Renal cortical epithelial cell (primary cell): Measurements from ENCODE around the gene PDGFB. TPM values are rescaled to one million over a fixed set of nuclear protein-coding genes. Genes with fewer than 3 reads are reported as not detected.

Source experiments
- DNase-seq: peaks from one replicate; pipeline ENCODE4 v3.0.0-alpha.2; 2011; ENCODE audit warnings: low read depth
- total RNA-seq: library from RNA; depleted of rRNA; stranded (reverse); fragments of >200 nt; gene quantifications from 2 replicates; pipeline ENCODE4 v1.2.3, GENCODE V29; 2014

PDGFB gene
- total RNA-seq, 1 donor from 2014 or later, result 63.6 TPM

DNA sequence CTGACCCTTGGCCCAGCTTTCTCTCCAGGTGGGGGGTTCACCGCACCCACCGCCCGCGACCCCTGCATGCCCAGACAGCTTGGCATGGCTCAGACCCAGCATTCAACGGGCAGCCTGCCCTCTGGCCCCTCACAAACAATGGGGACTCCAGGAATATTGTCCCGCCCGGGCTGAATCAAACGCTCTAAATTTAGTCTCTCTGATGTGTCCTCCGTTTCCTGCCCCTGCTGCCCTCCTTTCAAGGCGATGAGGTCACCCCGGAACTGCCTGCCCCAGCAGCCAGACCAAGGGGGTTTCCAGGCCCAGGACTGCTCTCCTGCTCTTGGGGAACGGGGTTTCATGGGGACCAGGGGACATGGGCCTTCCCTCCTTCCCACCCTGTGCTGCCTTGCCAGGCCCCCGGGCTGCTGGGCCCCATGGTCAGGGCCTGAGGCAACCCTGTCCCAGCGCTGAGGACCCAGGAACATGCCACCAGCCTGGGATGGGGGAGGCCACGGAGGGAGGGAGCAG, 10.1 kb upstream of the PDGFB start:
- DNase-seq, result peak; percentile 54

DNA sequence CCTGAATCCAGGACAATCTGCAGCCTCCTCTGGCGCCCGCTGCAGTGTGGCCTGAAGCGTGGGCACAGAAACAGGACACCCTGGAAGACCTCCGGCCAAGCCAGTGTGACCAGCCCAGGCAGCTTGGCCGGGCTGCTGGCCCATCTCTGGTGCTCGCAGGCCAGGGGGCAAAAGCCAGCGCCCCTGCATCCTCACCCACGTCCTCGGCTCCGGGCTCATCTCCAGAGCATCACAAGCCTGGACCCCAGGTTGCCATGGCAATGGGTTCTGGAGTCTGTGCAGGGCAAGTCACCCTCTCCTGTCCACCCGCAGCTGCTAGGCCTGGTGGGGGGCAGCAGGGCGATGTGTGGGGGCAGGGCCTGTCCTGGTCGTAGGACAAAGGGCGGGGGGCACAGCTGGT, 9.3 kb upstream of the PDGFB start:
- DNase-seq, result no peak

DNA sequence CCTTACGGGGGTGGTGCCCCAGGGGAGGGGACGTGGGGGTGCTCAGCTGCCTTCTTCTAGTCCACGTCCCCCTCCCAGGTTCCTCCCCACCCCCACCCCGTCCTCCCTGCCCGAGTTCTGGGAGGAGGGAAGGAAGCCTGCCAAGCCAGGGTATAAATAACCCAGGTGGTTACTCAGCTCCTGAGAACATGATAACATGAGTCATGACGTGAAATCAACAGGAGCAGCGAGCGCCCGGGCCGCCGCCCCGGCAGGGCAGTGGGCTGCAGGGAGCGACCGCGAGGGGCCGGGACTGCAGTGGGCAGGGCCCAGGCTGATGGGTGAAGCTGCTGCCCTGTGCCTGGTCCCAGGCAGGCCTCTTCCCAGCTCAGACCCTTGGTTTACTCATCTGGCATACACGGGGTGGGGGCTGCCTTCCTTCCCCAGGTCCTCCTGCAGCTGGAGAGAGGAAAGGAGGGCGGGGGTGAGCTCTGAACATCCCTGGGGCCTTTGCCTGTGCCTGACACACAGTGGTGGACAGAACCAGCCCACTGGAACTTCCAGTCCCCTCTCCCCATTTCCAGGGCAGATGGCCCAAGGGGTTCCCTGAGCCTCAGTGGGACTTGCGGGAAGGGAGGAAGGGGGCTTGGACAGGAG, 8.8 kb upstream of the PDGFB start:
- DNase-seq, result peak; percentile 93

DNA sequence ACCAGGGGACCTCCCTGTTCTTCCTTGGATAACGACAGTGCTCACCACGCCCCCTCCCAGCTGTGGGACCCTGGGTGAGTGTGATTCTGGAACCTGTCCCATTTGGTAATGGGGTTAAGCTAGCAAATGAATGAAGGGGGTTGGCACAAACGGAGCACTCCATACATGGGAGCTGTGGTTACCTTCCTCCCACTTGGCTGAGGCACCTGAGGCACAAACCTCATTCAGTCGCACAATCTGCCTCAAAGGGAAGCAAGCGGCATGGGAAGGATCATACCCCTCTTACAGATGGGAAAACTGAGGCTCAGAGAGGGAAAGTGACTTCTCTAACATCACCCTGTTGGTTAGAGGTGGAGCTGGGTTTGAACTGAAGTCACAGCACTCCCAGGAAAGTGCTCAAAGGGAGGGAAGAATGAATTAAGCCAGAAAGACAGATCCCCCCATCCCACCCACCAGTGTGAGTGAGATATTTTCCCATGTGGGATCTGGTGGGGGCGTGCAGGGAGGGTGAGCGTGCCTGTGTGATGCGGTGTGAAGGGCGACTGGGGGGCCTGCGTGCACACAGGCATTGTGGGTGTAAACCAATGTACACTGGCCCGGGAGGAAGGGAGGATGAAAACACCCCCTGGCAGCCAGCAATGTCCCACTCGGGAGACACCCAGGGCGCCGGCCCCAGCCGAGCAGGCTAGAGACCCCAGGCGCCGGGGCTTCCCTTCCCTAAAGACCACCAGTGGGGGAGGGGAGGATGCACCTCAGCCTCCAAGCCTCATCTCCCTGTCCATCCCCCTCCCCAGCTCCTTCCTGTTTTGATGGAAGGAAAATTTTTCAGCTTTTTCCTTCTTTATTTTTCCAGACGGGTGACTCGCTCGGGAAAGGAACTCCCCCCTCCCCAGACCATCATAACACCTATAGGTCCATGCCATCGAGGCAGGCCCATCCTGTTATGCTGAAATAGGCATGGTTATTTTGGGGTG, 8.0 kb upstream of the PDGFB start:
- DNase-seq, result peak; percentile 45

DNA sequence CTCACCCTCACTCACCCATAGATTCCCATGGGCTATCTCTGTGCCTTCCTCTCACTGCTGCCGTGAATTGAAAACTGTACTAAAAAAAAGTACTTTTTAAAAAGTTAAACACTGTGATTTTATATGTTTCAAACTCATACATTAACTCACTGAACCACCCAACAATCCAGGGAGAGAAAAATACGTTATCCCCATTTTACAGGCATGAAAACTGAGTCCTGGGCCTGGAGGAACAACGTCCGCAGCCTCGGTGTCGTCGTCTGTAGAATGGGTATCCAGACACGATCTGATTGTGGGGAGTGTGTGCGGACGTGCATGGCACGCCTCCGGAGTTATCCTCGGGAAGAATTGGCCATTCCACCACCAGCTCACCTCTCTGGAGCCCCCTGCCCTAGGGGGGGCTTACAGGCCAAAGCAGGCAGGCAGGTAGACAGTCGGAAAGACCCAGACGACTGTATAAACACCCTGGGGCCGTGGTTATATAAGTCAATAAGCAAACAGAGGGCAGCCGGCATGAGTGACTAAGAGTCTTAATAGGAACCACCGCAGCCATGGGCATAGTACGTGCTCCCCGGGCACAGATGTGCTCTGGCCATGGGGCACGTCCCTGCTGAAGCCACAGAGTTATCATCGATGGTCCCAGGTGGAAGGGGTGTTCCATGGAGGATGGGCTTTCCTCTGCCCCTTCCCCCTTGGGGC, 7.1 kb upstream of the PDGFB start:
- peak; percentile 69 for DNase-seq

DNA sequence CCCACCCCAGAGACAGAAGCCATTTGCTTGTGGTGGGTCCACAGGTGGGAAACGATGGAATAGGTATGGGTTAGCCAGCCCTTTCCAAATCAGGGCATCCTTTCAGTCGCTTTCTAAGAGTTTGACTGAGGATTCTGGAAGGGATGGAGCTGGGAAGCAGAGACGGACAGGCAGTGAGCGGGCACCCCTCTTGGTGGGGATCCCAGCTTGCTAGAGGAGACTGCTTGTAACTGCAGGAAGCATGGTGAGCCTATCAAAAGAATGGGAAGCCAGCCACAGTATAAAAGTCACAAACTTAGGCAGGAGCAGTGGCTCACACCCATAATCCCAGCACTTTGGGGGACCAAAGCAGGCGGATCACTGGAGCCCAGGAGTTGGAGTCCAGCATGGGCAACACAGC, 6.1 kb upstream of the PDGFB start:
- DNase-seq, result no peak

DNA sequence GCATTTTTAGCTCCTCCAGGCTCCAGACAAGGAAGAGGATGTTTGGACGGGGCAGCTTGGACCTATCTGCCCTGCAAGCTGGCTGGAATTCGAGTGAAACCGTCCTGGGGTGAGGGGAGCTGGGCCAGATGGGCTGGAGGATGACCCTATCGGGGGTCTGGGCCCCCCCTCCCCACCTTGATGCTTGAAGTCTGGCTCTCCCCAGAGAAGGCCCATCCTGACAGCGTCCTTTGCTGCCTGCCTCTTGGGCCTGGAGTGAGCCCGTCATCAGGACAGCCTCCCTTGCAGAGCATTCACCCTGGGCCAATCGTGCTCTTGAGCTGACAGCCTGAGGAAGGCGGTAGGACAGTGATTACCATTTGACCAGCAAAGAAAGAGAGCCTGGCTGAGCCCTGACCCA, 5.3 kb upstream of the PDGFB start:
- no peak for DNase-seq

DNA sequence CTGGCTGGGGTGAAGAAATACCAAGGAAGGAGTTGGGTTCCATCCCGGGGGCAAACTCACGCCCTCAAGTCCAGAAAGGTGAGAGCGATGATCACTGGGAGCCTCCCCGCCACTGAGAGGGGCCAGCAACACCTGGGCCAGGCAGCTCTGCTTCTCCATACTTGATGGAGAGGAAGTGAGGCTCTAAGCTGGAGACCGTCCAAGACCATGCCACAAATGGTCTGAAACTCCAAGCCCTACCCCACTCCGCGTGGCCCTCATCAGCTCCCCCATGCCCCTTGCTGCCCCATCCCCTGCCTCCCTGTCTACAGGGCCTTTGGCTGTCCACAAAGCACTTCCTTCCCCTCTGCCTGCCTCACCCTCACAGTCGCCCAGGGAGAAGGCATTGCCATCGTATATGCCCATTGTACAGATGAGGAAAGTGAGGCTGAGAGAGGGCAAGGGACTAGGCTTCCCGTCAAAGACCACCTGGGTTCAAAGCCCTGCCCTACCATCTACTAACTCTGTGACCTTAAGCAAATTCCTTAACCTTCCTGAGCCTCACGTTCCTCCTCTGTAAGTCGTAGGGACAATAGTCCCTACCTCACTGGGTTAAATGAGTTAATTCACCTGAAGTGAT, 4.4 kb upstream of the PDGFB start:
- DNase-seq, result no peak

DNA sequence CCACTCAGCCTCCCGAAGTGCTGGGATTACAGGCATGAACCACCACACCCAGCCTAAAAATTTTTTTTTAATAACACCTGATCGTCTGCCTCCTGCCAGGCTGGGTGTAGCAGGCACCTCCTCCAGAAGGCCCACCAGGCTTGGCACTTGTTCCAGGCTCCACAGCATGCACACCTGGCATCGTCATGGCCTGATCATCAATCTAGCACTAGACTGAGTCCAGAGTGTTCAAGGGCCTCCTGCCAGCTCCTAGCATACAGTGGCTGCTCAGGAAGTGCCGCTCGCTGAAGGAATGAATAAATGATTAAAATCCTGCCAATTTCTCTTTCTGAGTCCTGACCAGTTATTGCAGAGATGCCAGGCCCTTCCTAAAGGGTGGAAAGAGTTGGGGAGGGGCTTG, 3.5 kb upstream of the PDGFB start:
- DNase-seq, result no peak

DNA sequence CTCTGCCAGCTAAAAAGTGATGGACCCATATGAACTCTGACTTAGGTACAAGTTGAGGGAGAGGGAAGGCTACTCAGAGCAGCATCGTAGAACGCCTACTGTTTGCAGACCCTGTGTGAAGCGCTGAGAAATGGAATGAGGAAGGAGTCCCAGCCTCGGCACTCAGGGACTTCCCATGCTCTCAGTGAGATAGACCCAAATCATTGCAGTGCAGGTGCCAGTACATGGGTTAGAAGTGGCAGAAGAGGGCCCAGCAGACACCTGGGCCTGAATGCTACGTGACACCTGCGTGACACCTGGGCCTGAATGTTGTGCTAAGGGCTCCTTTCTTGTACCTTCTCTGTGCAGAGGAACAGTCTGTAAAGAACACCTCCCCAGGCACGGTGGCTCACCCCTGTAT, 2.6 kb upstream of the PDGFB start:
- no peak for DNase-seq

DNA sequence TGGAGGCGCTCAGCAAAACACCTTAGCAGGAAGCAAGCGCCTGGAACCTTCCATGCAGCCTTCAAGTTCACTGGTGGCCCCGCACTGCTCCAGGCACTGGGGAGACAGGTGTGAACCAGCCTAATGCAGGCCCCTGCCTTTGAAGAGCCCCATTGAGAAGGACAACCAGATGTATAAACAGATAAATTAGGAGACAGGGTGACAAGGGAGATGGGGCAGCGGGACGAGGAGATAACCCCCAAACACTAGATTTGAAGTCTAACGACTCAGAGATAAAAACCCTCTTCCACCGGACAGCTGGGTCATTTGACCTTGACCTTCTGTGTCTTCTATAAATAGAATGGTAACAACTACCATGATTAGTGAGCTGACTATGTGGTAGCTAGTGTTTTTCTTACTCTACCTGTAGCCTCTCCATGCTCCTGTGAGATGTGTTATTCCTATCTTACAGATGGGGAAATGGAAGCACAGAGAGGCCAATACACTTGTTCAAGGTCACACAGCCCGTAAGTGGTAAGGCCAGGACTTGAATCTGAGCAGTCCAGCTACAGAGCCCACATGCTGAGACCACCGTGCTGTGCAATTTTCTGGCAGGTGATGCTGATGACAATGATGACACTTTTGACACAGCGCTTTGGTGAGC, 2.0 kb upstream of the PDGFB start:
- no peak for DNase-seq

DNA sequence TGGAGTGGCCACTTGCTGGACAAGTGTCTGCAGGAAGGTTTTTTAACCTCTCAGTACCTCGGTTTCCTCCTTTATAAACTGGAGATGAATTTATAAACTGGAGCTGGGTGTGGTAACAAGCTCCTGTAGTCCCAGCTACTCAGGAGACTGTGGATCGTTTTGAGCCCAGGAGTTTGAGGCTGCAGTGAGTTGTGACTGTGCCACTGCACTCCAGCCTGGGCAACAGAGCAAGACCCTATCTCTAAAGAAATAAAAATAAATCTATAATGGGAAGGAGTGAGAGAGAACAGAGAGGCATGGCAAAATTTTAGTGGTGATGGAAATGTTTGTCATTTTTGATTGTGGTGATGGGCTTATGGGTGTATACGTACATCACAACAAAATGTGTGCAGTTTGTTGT, 1.4 kb upstream of the PDGFB start:
- no peak for DNase-seq

DNA sequence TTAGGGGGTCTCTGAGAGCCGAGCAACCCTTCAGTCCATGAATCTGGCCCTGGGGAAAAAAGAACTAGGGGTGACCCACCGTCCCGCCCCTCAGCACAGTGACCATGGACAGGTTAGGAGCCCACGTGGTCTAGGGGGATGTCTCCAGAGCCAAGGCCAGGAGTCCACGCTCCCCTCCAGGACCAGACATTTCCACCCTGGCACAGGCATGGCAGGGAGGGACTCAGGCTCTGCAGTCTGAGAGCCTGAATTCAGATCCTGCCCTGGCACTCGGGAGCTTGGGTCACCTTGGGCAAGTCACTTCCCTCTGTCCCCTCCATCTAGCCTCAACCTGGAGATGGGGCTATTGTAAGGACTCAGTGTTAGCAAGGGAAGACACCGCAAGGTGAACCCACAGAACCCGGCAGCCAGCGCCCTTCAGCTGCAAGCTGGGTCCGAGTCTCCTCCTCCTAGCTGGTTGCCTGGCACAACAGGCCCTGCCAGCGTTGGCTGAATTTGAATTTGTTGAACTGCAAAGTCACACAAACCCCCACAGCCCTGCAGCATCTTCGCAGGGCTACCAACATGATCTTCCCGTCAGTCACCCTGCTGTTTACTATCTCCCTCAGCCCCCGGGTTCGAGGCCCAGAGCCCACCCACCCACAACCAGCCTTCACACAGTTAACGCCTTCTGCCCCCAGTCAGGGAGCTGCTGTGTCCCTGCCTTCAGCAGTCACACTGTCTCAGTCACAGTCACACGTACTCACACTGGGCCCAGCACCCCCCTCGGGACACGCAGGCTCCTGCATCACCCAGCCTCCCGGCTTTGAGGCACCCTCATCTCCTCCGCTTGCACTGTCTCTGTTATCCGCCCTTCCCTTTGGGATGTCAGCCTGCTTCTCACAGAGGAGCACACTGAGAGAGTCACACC, 603 bp upstream of the PDGFB start:
- DNase-seq, result no peak

DNA sequence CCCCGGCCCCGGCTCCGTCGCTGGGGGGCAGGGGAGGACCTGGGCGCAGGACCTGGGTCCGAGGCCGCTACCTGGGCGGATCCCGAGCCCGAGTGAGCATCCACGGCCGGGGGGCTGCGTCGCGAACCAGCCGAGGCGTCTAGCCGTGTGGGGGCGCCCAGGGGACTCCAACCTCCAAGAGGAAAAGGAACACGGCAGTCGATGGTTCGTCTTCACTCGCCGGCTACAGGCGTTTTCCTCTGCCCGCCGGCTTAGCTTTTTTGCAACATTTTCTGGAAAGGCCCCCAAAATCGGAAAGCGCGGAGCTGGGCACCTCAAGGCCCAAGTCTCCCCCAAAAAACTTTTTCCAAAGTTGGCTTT, 666 bp downstream of the PDGFB start:
- DNase-seq, result no peak

DNA sequence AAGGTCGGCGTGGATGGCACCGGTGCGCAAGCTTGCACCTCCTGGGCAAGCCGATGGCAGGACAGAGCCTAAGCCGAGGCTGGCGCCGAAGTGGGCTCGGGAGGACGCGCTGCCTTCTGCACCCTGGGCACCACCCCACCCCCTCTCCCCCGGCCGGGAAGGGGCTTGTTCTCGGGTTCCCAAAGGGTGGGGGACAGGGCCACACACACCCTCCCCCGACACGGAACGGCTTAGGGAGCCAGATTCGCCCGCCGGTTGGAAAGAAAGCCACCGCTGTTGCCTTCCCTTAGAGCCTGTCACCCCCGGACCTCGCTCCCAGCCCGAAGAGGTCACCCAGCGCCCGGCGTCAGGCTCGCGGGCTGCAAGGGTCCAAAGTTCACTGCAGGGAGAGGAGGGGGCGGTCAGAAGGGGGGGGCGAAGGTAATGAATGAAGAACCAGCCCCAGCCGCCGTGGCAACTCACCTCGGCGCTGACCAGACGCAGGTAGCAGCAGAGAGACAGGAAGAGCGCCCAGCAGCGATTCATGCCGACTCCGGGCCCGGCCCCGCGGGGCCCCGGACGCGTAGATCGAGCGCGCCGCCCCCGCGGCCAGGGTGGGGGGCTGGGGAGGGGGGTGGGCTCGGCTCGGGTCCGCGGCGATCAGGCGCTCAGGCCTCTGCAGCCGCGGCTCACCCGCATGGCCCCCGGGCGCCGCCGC, 1.2 kb downstream of the PDGFB start:
- no peak for DNase-seq

DNA sequence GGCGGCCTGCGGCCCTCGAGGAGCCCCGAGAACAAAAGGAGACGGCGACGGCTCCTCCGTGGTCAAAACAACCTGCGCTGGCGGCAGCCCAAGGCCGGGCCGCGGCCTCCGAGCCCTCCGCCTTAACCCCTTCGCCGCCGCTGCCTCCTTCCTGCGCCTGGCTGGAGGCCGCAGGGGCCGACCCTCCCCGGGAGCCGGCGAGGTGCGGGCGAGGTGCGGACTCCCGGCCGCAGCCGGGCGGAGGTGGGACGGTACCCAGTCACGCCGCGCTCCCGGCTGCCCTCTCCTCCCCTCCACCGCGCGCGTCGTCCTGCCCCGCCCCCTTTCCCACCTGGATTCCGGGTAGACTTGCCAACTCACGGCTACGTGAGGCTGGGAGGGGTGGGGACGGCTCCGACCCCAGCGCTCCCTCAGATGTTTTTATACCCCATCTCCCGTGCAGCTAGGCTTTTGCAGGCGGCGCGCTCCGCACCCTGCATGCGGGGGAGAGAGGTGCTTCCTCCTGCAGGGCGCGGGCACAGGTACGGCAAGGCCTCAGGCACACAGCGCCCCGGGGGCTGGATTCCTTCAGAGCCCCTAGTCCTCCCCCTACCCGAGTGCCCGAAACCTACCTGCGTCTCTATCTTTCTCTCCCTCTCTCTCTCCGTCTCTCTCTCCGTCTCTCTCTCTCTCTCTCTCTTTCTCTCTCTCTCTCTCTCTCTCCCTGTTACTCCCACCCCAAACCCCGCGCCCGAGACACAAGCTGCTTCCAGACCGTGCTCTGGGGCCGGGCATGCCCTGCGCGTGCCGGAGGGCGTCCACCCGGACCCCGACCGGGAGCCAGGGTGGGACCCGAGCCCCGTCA, 2.0 kb downstream of the PDGFB start:
- no peak for DNase-seq

DNA sequence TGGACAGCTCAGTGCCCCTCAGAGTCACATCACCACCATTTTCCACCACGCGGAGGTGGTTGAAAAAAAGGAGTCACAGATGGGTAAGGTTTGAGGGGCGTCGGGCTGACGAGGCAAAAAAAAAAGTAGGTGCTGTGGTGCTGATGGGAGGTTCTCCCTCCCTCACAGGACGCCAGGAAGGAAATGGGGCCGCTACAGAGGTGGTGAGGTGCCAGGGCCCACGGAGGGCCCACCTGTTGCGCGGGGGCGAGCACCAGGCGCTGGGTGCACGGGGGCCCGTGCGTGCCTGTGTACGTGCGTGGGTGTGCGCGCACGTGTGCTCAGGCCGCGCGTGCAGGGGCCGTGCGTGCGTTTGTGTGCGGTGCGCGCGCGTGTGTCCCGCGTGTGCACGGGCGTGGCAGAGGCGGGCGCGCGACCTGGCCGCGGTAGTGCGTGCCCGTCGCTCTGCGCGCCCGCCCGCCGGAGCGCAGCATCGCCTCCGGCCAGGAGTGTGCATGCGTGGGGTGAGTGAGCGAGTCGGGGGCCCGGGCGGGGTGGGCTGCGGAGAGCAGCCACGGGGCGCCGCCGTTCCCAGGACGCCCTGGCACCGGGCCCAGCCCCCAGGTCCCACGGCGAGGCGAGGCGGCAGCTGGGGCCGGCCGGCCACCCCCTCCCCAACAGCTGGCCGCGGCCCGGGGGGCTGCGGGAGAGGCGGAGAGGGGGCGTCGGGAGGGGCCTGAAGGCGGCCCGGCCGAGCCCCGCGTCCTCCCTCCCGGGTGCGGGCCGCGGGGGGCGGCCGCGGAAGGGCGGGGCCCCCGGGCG, 2.8 kb downstream of the PDGFB start:
- no peak for DNase-seq
